ENCODE data around the gene LGALS3.
A peak's percentile ranks its signal among the peaks of the same experiment; 100 is the strongest.

The LGALS3 gene

DNA sequence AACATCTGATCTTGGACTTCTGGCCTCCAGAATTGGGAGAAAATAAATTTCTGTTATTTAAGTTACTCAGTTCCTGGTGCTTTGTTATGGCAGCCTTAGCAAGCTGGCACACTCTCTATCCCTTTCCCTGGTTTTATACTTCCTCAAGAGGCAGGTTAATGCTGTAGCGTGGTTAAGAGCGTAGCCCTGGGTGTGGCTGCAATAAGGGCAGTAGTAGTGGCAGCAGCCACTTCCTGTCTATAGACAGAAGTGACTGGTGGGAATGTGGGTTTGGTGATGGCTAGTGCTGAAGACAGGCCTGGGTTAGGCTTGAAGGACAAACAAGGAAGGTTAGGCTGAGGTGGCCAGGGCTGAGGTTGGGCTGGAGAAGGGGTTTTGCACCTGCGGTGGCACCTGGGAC is 3.6 kb upstream of the LGALS3 start:
- TF ChIP-seq, protein P1, sequence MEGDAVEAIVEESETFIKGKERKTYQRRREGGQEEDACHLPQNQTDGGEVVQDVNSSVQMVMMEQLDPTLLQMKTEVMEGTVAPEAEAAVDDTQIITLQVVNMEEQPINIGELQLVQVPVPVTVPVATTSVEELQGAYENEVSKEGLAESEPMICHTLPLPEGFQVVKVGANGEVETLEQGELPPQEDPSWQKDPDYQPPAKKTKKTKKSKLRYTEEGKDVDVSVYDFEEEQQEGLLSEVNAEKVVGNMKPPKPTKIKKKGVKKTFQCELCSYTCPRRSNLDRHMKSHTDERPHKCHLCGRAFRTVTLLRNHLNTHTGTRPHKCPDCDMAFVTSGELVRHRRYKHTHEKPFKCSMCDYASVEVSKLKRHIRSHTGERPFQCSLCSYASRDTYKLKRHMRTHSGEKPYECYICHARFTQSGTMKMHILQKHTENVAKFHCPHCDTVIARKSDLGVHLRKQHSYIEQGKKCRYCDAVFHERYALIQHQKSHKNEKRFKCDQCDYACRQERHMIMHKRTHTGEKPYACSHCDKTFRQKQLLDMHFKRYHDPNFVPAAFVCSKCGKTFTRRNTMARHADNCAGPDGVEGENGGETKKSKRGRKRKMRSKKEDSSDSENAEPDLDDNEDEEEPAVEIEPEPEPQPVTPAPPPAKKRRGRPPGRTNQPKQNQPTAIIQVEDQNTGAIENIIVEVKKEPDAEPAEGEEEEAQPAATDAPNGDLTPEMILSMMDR (IDR thresholded peaks at IDR 0.05; ENCODE audit: borderline replicate concordance, insufficient read depth, low read depth, low read length), result no peak
- no peak overlapping the region for H3K4me3 ChIP-seq (ENCODE audit: low read depth, low read length)

DNA sequence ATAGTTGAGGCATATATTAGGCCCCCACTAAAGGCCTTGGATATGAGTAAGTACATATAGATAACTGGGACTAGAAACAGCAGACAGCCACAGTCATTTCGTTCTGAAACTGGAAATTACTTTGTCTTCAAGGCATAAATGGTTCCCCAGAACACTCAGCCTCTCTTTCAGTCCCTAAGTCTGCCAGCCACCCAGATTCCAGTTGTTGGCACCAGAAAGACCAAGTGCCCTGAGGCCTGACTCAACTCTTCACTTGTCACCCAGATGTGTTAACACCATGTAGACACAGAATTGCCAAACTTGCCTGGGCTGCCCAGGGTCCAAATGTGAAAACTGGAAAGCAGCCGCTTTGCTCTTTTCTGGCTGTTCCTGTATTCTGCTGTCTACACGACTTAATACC is 3.0 kb upstream of the LGALS3 start:
- TF ChIP-seq, protein P1 (IDR thresholded peaks at IDR 0.05; ENCODE audit: borderline replicate concordance, insufficient read depth, low read depth, low read length), result no peak
- no peak overlapping the region for H3K4me3 ChIP-seq (ENCODE audit: low read depth, low read length)

DNA sequence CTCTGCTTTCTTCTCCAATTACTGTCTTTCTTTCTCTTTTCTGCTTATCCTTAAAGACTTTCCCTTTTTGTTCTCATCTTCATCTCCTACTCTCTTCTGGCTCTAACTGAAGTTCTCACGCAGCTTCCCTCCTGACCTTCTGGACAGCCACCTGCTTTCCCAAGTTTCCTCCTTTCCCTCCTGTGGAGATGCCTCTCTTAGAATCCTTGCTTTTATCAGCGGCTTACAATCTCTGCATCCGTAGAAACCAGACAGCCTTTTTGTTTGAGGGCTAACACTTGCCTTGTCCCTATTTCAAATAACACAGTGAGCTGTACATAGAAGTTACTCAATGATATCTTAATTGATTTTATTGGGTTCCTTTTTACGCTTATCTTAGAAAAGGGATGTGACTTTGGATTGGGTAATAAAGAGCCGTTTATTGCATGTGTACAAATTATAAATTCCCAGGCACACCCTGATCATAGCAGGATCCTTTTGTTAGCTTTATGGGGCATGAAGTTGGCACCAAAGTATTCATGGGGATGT is 2.1 kb upstream of the LGALS3 start:
- no peak overlapping the region for H3K4me3 ChIP-seq (ENCODE audit: low read depth, low read length)
- TF ChIP-seq, protein P1 (IDR thresholded peaks at IDR 0.05; ENCODE audit: borderline replicate concordance, insufficient read depth, low read depth, low read length), result no peak

DNA sequence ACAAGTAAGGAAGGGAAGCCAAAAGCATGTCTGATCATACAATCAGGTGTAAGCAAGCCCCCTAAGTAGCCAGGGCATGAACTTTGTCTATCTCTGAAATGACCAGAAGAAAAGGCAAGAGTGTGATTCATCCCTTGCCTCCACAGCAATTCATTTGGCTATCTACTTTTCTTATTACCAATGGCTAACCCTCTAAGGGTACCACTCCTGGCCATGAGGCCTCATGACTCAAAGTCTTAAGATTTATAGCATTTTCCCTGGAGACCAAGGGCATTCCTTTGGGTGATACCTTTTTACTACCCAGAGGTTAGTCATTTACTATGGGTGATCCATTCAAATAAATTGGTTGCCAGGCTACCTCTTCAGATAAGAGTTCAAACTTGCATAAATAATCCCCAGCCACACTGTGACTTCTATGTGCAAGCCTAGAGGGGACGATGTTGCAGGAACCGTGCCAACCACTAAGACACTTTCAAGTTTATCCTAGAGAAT is 1.5 kb upstream of the LGALS3 start:
- H3K4me3 ChIP-seq (ENCODE audit: low read depth, low read length), result no peak overlapping the region
- TF ChIP-seq, protein P1 (IDR thresholded peaks at IDR 0.05; ENCODE audit: borderline replicate concordance, insufficient read depth, low read depth, low read length), result no peak

DNA sequence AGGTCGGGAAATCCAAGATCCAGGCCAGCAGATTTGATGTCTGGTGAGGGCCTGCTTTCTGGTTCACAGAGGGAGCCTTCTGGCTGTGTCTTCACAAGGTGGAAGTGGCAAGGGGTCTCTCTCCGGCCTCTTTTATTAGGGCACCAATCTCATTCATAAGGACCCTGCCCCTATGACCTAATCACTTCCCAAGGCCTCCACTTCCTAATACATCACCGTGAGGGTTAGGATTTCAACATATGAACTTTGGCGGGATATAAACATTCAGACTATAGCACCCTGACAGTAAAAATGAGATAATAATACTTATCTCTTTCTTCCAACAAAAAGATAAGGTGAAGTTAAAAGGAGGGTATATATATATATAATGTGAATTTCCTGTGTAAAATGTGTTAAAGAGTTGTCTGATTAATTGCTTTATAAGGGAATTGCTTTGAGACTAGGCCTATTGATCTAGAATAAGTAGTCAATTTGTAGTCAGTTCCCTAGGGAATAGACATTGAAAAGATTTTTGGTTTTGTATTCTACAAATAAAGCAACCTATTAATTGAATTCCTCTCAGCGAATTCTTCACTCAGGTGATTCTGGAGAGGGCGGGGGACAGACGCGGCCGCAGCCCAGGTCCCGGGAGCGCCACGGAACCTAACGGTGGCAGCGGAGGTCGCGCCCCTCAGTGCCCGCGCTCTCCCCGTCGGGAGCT is 516 bp upstream of the LGALS3 start:
- H3K4me3 ChIP-seq (ENCODE audit: low read depth, low read length), result peak overlapping the region; percentile 62
- TF ChIP-seq, protein P1 (IDR thresholded peaks at IDR 0.05; ENCODE audit: borderline replicate concordance, insufficient read depth, low read depth, low read length), result no peak

DNA sequence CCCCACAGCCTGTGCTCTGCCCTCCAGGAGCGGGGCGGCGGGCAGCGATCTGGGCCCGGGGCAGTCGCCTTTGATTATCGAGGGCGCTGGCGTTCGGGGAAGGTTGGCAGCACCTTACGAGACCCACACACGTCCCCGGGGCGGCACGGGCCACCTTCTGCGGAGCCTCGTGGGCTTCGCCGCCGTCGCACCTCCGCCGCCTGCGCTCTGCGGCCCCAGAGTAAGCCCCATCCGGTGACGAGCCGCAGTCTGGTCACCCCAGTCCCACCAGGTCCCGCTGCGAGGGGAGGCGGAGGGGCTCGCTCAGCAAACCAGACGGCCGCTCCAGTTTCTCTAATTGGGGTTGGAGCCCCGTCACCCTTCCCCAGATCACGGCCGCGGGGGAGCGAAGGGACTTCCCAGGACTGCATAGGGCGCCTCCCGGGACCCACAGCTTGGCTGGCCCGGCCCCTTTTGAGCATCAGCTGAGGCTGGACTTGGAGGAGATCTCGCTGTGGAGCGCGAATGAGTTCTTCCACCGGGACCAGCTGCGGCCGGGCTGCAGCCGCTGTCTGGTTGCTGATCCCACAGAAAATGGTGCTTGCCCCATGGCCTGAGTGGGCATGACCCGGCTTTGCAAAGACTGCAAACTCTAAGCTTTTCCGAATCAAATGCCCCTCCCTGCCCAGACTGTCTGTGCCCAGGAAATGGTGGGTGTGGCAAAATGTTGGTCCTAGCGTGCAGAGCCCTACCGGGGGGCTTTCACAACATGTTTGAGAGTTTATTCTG is 560 bp downstream of the LGALS3 start:
- peak overlapping the region; percentile 62 for H3K4me3 ChIP-seq (ENCODE audit: low read depth, low read length)
- TF ChIP-seq, protein P1 (IDR thresholded peaks at IDR 0.05; ENCODE audit: borderline replicate concordance, insufficient read depth, low read depth, low read length), result no peak

Data from GM12875 (cell line).